B cell (primary cell): ENCODE measurements around the gene MAJIN. TPM values are rescaled to one million over a fixed set of nuclear protein-coding genes. Genes with fewer than 3 reads are reported as not detected.
A peak's percentile ranks its signal among the peaks of the same experiment; 100 is the strongest.

Experiments used
- ATAC-seq: fragments of 200-7000 bp; cut with Tn5 transposase; one replicate; pipeline ENCODE4 v1.10.0; 2021; ENCODE audit warnings: low read depth, mild to moderate bottlenecking, moderate number of reproducible peaks, moderate library complexity
- CTCF ChIA-PET: fragments of 350-600 bp; sonication (Branson Sonifier 250); formaldehyde crosslinking; loops from one replicate; lab custom pipeline; 2021; ENCODE audit warnings: antibody characterized with exemption, inconsistent platforms; lab: Charles Lee
- POLR2A ChIA-PET: fragments of 350-600 bp; sonication (Branson Sonifier 250); formaldehyde crosslinking; loops from one replicate; lab custom pipeline; 2021; ENCODE audit warnings: antibody characterized with exemption; lab: Charles Lee
- DNase-seq: peaks from one replicate; pipeline ENCODE4 v3.0.0; 2013
- H2AFZ ChIP-seq: 2 replicates; pipeline ENCODE4 v1.6.1; 2012; ENCODE audit warnings: mild to moderate bottlenecking, low read depth, low read length; ENCODE audit not compliant: insufficient read depth, poor library complexity, severe bottlenecking
- H3K27ac ChIP-seq, 2 donors: 1 replicate in 1 of 2; 2 replicates in 1 of 2; pipeline ENCODE4 v1.5.1; 2012 to 2013; ENCODE audit warnings: low read length in 2 of 2, mild to moderate bottlenecking in 2 of 2, moderate library complexity in 1 of 2
- H3K27me3 ChIP-seq, 4 experiments: fragments of 200-600 bp in 1 of 4; sonication (generic) in 1 of 4; replicated peaks in 1 of 4; 1 replicate in 2 of 4; 2 replicates in 2 of 4; pipeline versions ENCODE4 v1.6.1 to v1.7.0; 2013 to 2016; ENCODE audit warnings: low read length in 3 of 4, mild to moderate bottlenecking in 2 of 4, mixed read lengths in 1 of 4, moderate library complexity in 1 of 4; ENCODE audit not compliant: insufficient read depth in 4 of 4, control insufficient read depth in 3 of 4; ENCODE audit errors: control extremely low read depth in 1 of 4
- H3K36me3 ChIP-seq, 2 experiments: replicated peaks in 1 of 2; 1 replicate in 1 of 2; 2 replicates in 1 of 2; pipeline versions ENCODE4 v1.6.1 to v1.7.1; 2013; ENCODE audit warnings: low read length in 1 of 2; ENCODE audit not compliant: insufficient read depth in 2 of 2, control insufficient read depth in 1 of 2; ENCODE audit errors: control extremely low read depth in 1 of 2, extremely low read depth in 1 of 2
- H3K4me1 ChIP-seq, 2 donors: fragments of 200-600 bp in 1 of 2; sonication (generic) in 1 of 2; 1 replicate in 1 of 2; 2 replicates in 1 of 2; pipeline versions ENCODE4 v1.5.1 to v1.6.1; 2013 to 2017; ENCODE audit warnings: low read length in 2 of 2; ENCODE audit not compliant: control insufficient read depth in 2 of 2, insufficient read depth in 2 of 2
- H3K4me2 ChIP-seq: replicated peaks from 2 replicates; pipeline ENCODE3; 2012; ENCODE audit warnings: mild to moderate bottlenecking, low read depth, low read length; ENCODE audit not compliant: poor library complexity, severe bottlenecking
- H3K4me3 ChIP-seq, 5 experiments: fragments of 200-600 bp in 1 of 5; sonication (generic) in 1 of 5; 1 replicate in 3 of 5; 2 replicates in 2 of 5; pipeline versions ENCODE4 v1.5.1 to v1.7.0; 2011 to 2016; ENCODE audit warnings: low read length in 4 of 5, mild to moderate bottlenecking in 4 of 5, low read depth in 2 of 5, control low read depth in 1 of 5, moderate library complexity in 1 of 5; ENCODE audit not compliant: insufficient read depth in 1 of 5; ENCODE audit errors: control extremely low read depth in 1 of 5, extremely low read depth in 1 of 5
- H3K79me2 ChIP-seq: fragments of 200-600 bp; sonication (generic); one replicate; pipeline ENCODE4 v1.6.0; 2016; ENCODE audit warnings: low read length; ENCODE audit not compliant: control insufficient read depth, insufficient read depth
- H3K9ac ChIP-seq: fragments of 200-600 bp; sonication (generic); 2 replicates; pipeline ENCODE4 v1.6.1; 2017; ENCODE audit warnings: mild to moderate bottlenecking, low read length, moderate library complexity
- H3K9me3 ChIP-seq, 3 donors: one replicate each; pipeline versions ENCODE4 v1.6.1 to v1.7.1; 2013; ENCODE audit warnings: low read length in 2 of 3; ENCODE audit not compliant: control insufficient read depth in 2 of 3, insufficient read depth in 1 of 3; ENCODE audit errors: control extremely low read depth in 1 of 3
- H4K20me1 ChIP-seq: 2 replicates; pipeline ENCODE4 v1.6.0; 2012; ENCODE audit warnings: mild to moderate bottlenecking, low read length; ENCODE audit not compliant: insufficient read depth, control insufficient read depth, poor library complexity, severe bottlenecking
- H3K27ac Mint-ChIP-seq: one replicate; pipeline ENCODE4 v1.8.0; 2021; ENCODE audit warnings: mixed read lengths
- H3K27me3 Mint-ChIP-seq: one replicate; pipeline ENCODE4 v1.8.0; 2021; ENCODE audit warnings: mixed read lengths
- H3K4me1 Mint-ChIP-seq: one replicate; pipeline ENCODE4 v1.8.0; 2021; ENCODE audit warnings: mixed read lengths
- H3K4me3 Mint-ChIP-seq: one replicate; pipeline ENCODE4 v1.8.0; 2021; ENCODE audit warnings: mixed read lengths
- H3K9me3 Mint-ChIP-seq: one replicate; pipeline ENCODE4 v1.8.0; 2022; ENCODE audit warnings: mixed read lengths; ENCODE audit not compliant: insufficient read depth
- CTCF ChIP-seq: fragments of 200-600 bp; IDR thresholded peaks from one replicate; pipeline ENCODE4 v1.8.0; 2022; ENCODE audit warnings: antibody characterized with exemption, mild to moderate bottlenecking
- EZH2 ChIP-seq: IDR thresholded peaks from 2 replicates; pipeline ENCODE4 v1.6.1; 2012; ENCODE audit warnings: borderline replicate concordance, low read depth, mild to moderate bottlenecking, moderate library complexity, low read length; ENCODE audit not compliant: insufficient read depth, poor library complexity, severe bottlenecking
- WGBS: methylation state at CpG from one replicate; pipeline ENCODE4 v1.1.5; 2013; ENCODE audit warnings: missing lambda C conversion rate; ENCODE audit not compliant: insufficient coverage; 5-methylcytosine and 5-hydroxymethylcytosine counted together
- intact Hi-C: fragments of 100-400 bp; cut with micrococcal nuclease; formaldehyde crosslinking; loops from one replicate; pipeline ENCODE4 v1.10.0; 2022
- polyA plus RNA-seq: library from polyadenylated mRNA; depleted of rRNA; stranded (reverse); fragments of >200 nt; gene quantifications from 2 replicates; pipeline ENCODE4 v1.2.3, GENCODE V29; 2012
- small RNA-seq: library from RNA; depleted of rRNA; stranded (forward); fragments of <200 nt; gene quantifications from one replicate; pipeline ENCODE3, GENCODE V24; 2012; ENCODE audit warnings: low replicate concordance, low read depth; ENCODE audit not compliant: insufficient read length
- total RNA-seq, 2 donors: library from RNA; stranded (reverse); fragments of 120-200 nt in 1 of 2; gene quantifications; 1 replicate in 1 of 2; 2 replicates in 1 of 2; pipeline versions ENCODE4 v1.2.3 to v1.2.4, GENCODE V29; 2013 to 2022

The MAJIN gene
- total and polyA plus RNA-seq, 2 donors (not counting 1 experiment from before 2014, with no cell fraction given): 0.71 to 2.4 TPM

- Histone ChIP-seq H2AFZ (peak overlapping the region; percentile 84), H3K9ac (peak overlapping the region; percentile 61), H3K4me1 (peaks cover 29 to 38% of the 10 kb centered on the region in 2 donors), H4K20me1 (no peaks in the 10 kb centered on the region), H3K9me3 (no peaks in the 10 kb centered on the region), H3K36me3 (no peaks in the 10 kb centered on the region), H3K4me2 (peak overlapping the region; percentile 83), H3K79me2 (peaks cover 11% of the 10 kb centered on the region), H3K4me3 (peak overlapping the region in 4 of 5 experiments; percentile 14 to 50 (median 42)), H3K27ac (peak overlapping the region; percentile 43 to 56), H3K27me3 (no peaks in the 10 kb centered on the region)
- H3K9me3 Mint-ChIP-seq: no peaks in the 10 kb centered on the region
- H3K27me3 Mint-ChIP-seq: no peaks in the 10 kb centered on the region
- peak overlapping the region; percentile 88 for H3K27ac Mint-ChIP-seq
- peaks cover 34% of the 10 kb centered on the region for H3K4me1 Mint-ChIP-seq
- intact Hi-C loops: loop anchor here (1.0 to 2.0 kb wide), 3 partner anchors 8 to 78 kb away; partner anchors contain the start of gene MEN1
- ChIA-PET POLR2A (interaction anchor here (0.6 to 5.0 kb wide), 9 partner anchors 10 to 1032 kb away, joined by 3 to 43 read pairs (median 4); partner anchors contain the start of genes EHD1 and ZNHIT2), CTCF (interaction anchor here (0.6 to 30.2 kb wide), 12 partner anchors 13 to 126 kb away, joined by 3 to 1254 read pairs (median 5); partner anchors contain the start of genes ARL2, ATG2A, CDC42BPG and EHD1)
- peak overlapping the region; percentile 84 for H3K4me3 Mint-ChIP-seq
- no peak for TF ChIP-seq EZH2
- TF ChIP-seq CTCF: no peak
- WGBS: 80% methylated on average over 8 of the region's 8 CpGs
- DNase-seq (no peak), ATAC-seq (no peak)
Measured at GRCh38 chr11:64888406-64888728, 83.5 kb downstream of the MAJIN start.

Small RNA genes within 50 kb of the gene (small RNA-seq; reads per million reads assigned to genes)
- gene MIR6749 (not detected), gene MIR6750 (not detected), gene MIR6879 (not detected)

Other genes starting within 250 kb of the MAJIN start
- gene NRXN2, start 248.9 kb downstream of the MAJIN start, total RNA-seq: 0.52 TPM in 1 of 2 replicates, not detected in the other
- 0.01 TPM in 1 of 2 replicates, not detected in the other for gene NRXN2, start 248.9 kb downstream of the MAJIN start, polyA plus RNA-seq
- 628 and 653 TPM in 2 replicates for gene RASGRP2, start 228.0 kb downstream of the MAJIN start, total RNA-seq
- 1,139 and 1,316 TPM in 2 replicates for gene RASGRP2, start 228.0 kb downstream of the MAJIN start, polyA plus RNA-seq
- gene PYGM, start 212.1 kb downstream of the MAJIN start, total RNA-seq: 9.1 and 9.3 TPM in 2 replicates
- gene PYGM, start 212.1 kb downstream of the MAJIN start, polyA plus RNA-seq: 9.6 and 13.2 TPM in 2 replicates
- gene SF1, start 193.6 kb downstream of the MAJIN start, total RNA-seq: 914 and 931 TPM in 2 replicates
- 369 and 714 TPM in 2 replicates for gene SF1, start 193.6 kb downstream of the MAJIN start, polyA plus RNA-seq
- gene MAP4K2, start 168.9 kb downstream of the MAJIN start, total RNA-seq: 118 and 122 TPM in 2 replicates
- gene MAP4K2, start 168.9 kb downstream of the MAJIN start, polyA plus RNA-seq: 163 and 165 TPM in 2 replicates
- gene MEN1, start 161.6 kb downstream of the MAJIN start, total RNA-seq: 46.3 and 48.2 TPM in 2 replicates
- gene MEN1, start 161.6 kb downstream of the MAJIN start, polyA plus RNA-seq: 68.5 and 71.5 TPM in 2 replicates
- gene CDC42BPG, start 127.5 kb downstream of the MAJIN start, total RNA-seq: 8.7 and 9.3 TPM in 2 replicates
- 3.7 and 4.4 TPM in 2 replicates for gene CDC42BPG, start 127.5 kb downstream of the MAJIN start, polyA plus RNA-seq
- gene EHD1, start 93.5 kb downstream of the MAJIN start, total RNA-seq: 249 and 280 TPM in 2 replicates
- 208 and 223 TPM in 2 replicates for gene EHD1, start 93.5 kb downstream of the MAJIN start, polyA plus RNA-seq
- 38.6 and 43.4 TPM in 2 replicates for gene ATG2A, start 54.9 kb downstream of the MAJIN start, total RNA-seq
- 24.3 and 32.8 TPM in 2 replicates for gene ATG2A, start 54.9 kb downstream of the MAJIN start, polyA plus RNA-seq
- 22.6 and 24.2 TPM in 2 replicates for gene PPP2R5B, start 47.4 kb downstream of the MAJIN start, total RNA-seq
- 24.3 and 30.5 TPM in 2 replicates for gene PPP2R5B, start 47.4 kb downstream of the MAJIN start, polyA plus RNA-seq
- 0.39 TPM in 1 of 2 replicates, not detected in the other for gene GPHA2, start 36.2 kb downstream of the MAJIN start, total RNA-seq
- 1.2 and 2.8 TPM in 2 replicates for gene GPHA2, start 36.2 kb downstream of the MAJIN start, polyA plus RNA-seq
- gene BATF2, start 24.9 kb upstream of the MAJIN start, total RNA-seq: 0.51 and 0.62 TPM in 2 replicates
- 0.39 and 1.7 TPM in 2 replicates for gene BATF2, start 24.9 kb upstream of the MAJIN start, polyA plus RNA-seq
- 43.4 and 44.4 TPM in 2 replicates for gene ARL2, start 42.1 kb upstream of the MAJIN start, total RNA-seq
- gene ARL2, start 42.1 kb upstream of the MAJIN start, polyA plus RNA-seq: 25.9 and 53.6 TPM in 2 replicates
- gene SNX15, start 55.3 kb upstream of the MAJIN start, total RNA-seq: 28.5 and 30.4 TPM in 2 replicates
- gene SNX15, start 55.3 kb upstream of the MAJIN start, polyA plus RNA-seq: 20.0 and 26.0 TPM in 2 replicates
- gene SAC3D1, start 69.1 kb upstream of the MAJIN start, total RNA-seq: 5.9 and 7.5 TPM in 2 replicates
- gene SAC3D1, start 69.1 kb upstream of the MAJIN start, polyA plus RNA-seq: 2.4 and 6.0 TPM in 2 replicates
- 23.0 and 24.3 TPM in 2 replicates for gene NAALADL1, start 86.4 kb upstream of the MAJIN start, total RNA-seq
- gene NAALADL1, start 86.4 kb upstream of the MAJIN start, polyA plus RNA-seq: 30.8 and 40.2 TPM in 2 replicates
- 0.78 and 1.4 TPM in 2 replicates for gene CDCA5, start 111.9 kb upstream of the MAJIN start, total RNA-seq
- 1.1 and 1.3 TPM in 2 replicates for gene CDCA5, start 111.9 kb upstream of the MAJIN start, polyA plus RNA-seq
- 47.9 and 57.3 TPM in 2 replicates for gene ZFPL1, start 112.1 kb upstream of the MAJIN start, total RNA-seq
- gene ZFPL1, start 112.1 kb upstream of the MAJIN start, polyA plus RNA-seq: 66.7 and 79.2 TPM in 2 replicates
- gene VPS51, start 124.1 kb upstream of the MAJIN start, total RNA-seq: 223 and 225 TPM in 2 replicates
- gene VPS51, start 124.1 kb upstream of the MAJIN start, polyA plus RNA-seq: 204 and 206 TPM in 2 replicates
- gene TM7SF2, start 139.8 kb upstream of the MAJIN start, total RNA-seq: 28.5 and 35.3 TPM in 2 replicates
- 22.8 and 23.9 TPM in 2 replicates for gene TM7SF2, start 139.8 kb upstream of the MAJIN start, polyA plus RNA-seq
- gene ZNHIT2, start 145.6 kb upstream of the MAJIN start, total RNA-seq: 14.1 and 14.5 TPM in 2 replicates
- gene ZNHIT2, start 145.6 kb upstream of the MAJIN start, polyA plus RNA-seq: 2.0 and 6.2 TPM in 2 replicates
- gene FAU, start 150.0 kb upstream of the MAJIN start, total RNA-seq: 1,288 and 1,318 TPM in 2 replicates
- 1,483 and 1,559 TPM in 2 replicates for gene FAU, start 150.0 kb upstream of the MAJIN start, polyA plus RNA-seq
- 48.5 and 58.5 TPM in 2 replicates for gene MRPL49, start 150.2 kb upstream of the MAJIN start, total RNA-seq
- gene MRPL49, start 150.2 kb upstream of the MAJIN start, polyA plus RNA-seq: 39.6 and 46.8 TPM in 2 replicates
- 187 and 188 TPM in 2 replicates for gene SYVN1, start 162.4 kb upstream of the MAJIN start, total RNA-seq
- 250 and 282 TPM in 2 replicates for gene SYVN1, start 162.4 kb upstream of the MAJIN start, polyA plus RNA-seq
- gene SPDYC, start 198.1 kb upstream of the MAJIN start, total RNA-seq: not detected in 2 replicates
- not detected in 2 replicates for gene SPDYC, start 198.1 kb upstream of the MAJIN start, polyA plus RNA-seq
- gene CAPN1, start 209.8 kb upstream of the MAJIN start, total RNA-seq: 192 and 202 TPM in 2 replicates
- 175 and 192 TPM in 2 replicates for gene CAPN1, start 209.8 kb upstream of the MAJIN start, polyA plus RNA-seq